Thoracic aorta (tissue), 2 donors: ENCODE measurements around the gene CNGA2. TPM values are rescaled to one million over a fixed set of nuclear protein-coding genes. Genes with fewer than 3 reads are reported as not detected.

Experiments
- ATAC-seq: fragments of 150-250 bp; one replicate; pipeline ENCODE4 v1.8.0; 2017; ENCODE audit warnings: low read depth; ENCODE audit not compliant: insufficient number of reproducible peaks, low FRiP score
- DNase-seq: peaks from one replicate; pipeline ENCODE4 v3.0.0-alpha.2; 2020; ENCODE audit warnings: low spot score
- H3K27ac ChIP-seq, 2 donors: fragments of 200-600 bp; sonication (generic); 1 replicate in 1 of 2; 2 replicates in 1 of 2; pipeline ENCODE4 v1.5.1; 2016; ENCODE audit warnings: mild to moderate bottlenecking in 2 of 2, moderate library complexity in 2 of 2
- H3K27me3 ChIP-seq: fragments of 200-600 bp; sonication (generic); replicated peaks from 2 replicates; pipeline ENCODE4 v1.6.0; 2016; ENCODE audit warnings: mild to moderate bottlenecking; ENCODE audit not compliant: insufficient read depth
- H3K36me3 ChIP-seq: fragments of 200-600 bp; sonication (generic); one replicate; pipeline ENCODE4 v1.5.1; 2016
- H3K4me1 ChIP-seq, 2 donors: fragments of 200-600 bp; sonication (generic); 1 replicate in 1 of 2; 2 replicates in 1 of 2; pipeline versions ENCODE4 v1.5.1 to v1.6.0; 2016; ENCODE audit warnings: low read depth in 2 of 2, mild to moderate bottlenecking in 1 of 2; ENCODE audit not compliant: control insufficient read depth in 1 of 2
- H3K4me3 ChIP-seq: fragments of 200-600 bp; sonication (generic); 2 replicates; pipeline ENCODE4 v1.5.1; 2016; ENCODE audit warnings: mild to moderate bottlenecking
- H3K9me3 ChIP-seq: fragments of 200-600 bp; sonication (generic); 2 replicates; pipeline ENCODE4 v1.5.1; 2016
- total RNA-seq, 2 donors: library from RNA; depleted of rRNA; stranded (reverse); fragments of >200 nt; gene quantifications; one replicate each; pipeline versions ENCODE4 v1.1.0 to v1.2.3, GENCODE V29; 2016
- TF ChIP-seq, protein P1 (sequence below): fragments of 200-600 bp; sonication (generic); IDR thresholded peaks from one replicate; pipeline ENCODE4 v1.5.1; 2019; ENCODE audit warnings: antibody characterized with exemption

The CNGA2 gene
- total RNA-seq, 2 donors from 2014 or later, result not detected

DNA sequence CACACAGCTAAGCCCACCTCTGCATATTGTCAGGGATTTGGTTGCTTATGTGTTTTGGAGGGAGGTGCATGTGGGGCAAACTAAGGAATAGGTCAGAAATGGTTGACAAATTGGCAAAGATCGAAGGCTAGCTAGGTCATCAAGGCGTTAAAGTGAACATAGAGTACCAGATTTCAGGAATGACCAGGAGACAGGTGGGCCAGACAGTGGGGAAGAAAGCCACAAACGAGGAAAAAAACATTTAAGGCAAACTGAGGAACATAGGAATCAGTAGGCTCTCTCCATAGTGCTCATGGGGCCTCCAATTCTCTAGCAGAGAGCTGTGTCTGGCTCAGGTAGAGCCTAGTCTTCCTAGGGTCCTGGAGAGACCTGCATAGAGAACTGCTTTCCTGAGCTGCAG lies 57.4 kb downstream of the CNGA2 start:
- DNase-seq, result no peak
- ATAC-seq, result no peak

GRCh38 chrX:151792505-151792904 lies 58.0 kb downstream of the CNGA2 start:
- Histone ChIP-seq H3K36me3 (no peaks in the 10 kb centered on the region), H3K4me1 (peaks cover 6 to 23% of the 10 kb centered on the region in 2 donors), H3K9me3 (no peaks in the 10 kb centered on the region), H3K27me3 (no peaks in the 10 kb centered on the region), H3K27ac (no peak overlapping the region), H3K4me3 (no peak overlapping the region)
- TF ChIP-seq, protein P1, sequence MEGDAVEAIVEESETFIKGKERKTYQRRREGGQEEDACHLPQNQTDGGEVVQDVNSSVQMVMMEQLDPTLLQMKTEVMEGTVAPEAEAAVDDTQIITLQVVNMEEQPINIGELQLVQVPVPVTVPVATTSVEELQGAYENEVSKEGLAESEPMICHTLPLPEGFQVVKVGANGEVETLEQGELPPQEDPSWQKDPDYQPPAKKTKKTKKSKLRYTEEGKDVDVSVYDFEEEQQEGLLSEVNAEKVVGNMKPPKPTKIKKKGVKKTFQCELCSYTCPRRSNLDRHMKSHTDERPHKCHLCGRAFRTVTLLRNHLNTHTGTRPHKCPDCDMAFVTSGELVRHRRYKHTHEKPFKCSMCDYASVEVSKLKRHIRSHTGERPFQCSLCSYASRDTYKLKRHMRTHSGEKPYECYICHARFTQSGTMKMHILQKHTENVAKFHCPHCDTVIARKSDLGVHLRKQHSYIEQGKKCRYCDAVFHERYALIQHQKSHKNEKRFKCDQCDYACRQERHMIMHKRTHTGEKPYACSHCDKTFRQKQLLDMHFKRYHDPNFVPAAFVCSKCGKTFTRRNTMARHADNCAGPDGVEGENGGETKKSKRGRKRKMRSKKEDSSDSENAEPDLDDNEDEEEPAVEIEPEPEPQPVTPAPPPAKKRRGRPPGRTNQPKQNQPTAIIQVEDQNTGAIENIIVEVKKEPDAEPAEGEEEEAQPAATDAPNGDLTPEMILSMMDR, result no peak
- ATAC-seq, result no peak
- no peak for DNase-seq

More for the DNA sequence above, 57.4 kb downstream of the CNGA2 start:
- Histone ChIP-seq H3K4me1 (peaks cover 6 to 23% of the 10 kb centered on the region in 2 donors), H3K27ac (no peak overlapping the region), H3K27me3 (no peaks in the 10 kb centered on the region), H3K9me3 (no peaks in the 10 kb centered on the region), H3K4me3 (no peak overlapping the region), H3K36me3 (no peaks in the 10 kb centered on the region)
- TF ChIP-seq, protein P1, result no peak

- Histone ChIP-seq H3K27ac (no peak overlapping the region), H3K9me3 (no peaks in the 10 kb centered on the region), H3K4me3 (no peak overlapping the region), H3K27me3 (no peaks in the 10 kb centered on the region), H3K4me1 (peaks cover 6 to 23% of the 10 kb centered on the region in 2 donors), H3K36me3 (no peaks in the 10 kb centered on the region)
- TF ChIP-seq, protein P1, result no peak
- ATAC-seq (no peak), DNase-seq (no peak)
Observed at GRCh38 chrX:151793886-151794285, 59.3 kb downstream of the CNGA2 start.

Other genes with a start within 250 kb of the CNGA2 start
- not detected for gene PASD1, start 171.1 kb upstream of the CNGA2 start, total RNA-seq
- under 1 TPM; 0.14 to 0.27 TPM for gene PRRG3, start 39.3 kb upstream of the CNGA2 start, total RNA-seq
- gene FATE1, start 18.7 kb upstream of the CNGA2 start, total RNA-seq, result not detected
- not detected for gene MAGEA4, start 178.1 kb downstream of the CNGA2 start, total RNA-seq
- 100 to 1,000 TPM in 1 of 2 donors, 10 to 100 TPM in 1; 40.9 to 286 TPM for gene GABRE, start 239.9 kb downstream of the CNGA2 start, total RNA-seq